HG03457 (cell line): Measurements from ENCODE around the gene FBXW11.
"Not testable (repeated sequence)": the region's sequence is repeated elsewhere in the genome, so short reads cannot be mapped to it uniquely, and the experiment has no call there.

Experiments
- ATAC-seq: cut with Tn5 transposase; IDR thresholded peaks from one replicate; pipeline ENCODE4 v1.9.1; 2021; ENCODE audit warnings: moderate number of reproducible peaks; ENCODE audit not compliant: unreplicated experiment

FBXW11 gene

GRCh38 chr5:172020110-172020786, 13.8 kb upstream of the FBXW11 start:
- ATAC-seq, result not testable (repeated sequence)

- ATAC-seq, result no peak
Measured at GRCh38 chr5:172015346-172015745, 8.9 kb upstream of the FBXW11 start.

- ATAC-seq, result no peak
Measured at GRCh38 chr5:172010278-172010677, 3.8 kb upstream of the FBXW11 start.

GRCh38 chr5:172009536-172010270, 3.3 kb upstream of the FBXW11 start:
- no peak for ATAC-seq

- ATAC-seq, result no peak
Measured at GRCh38 chr5:172008689-172009141, 2.3 kb upstream of the FBXW11 start.

GRCh38 chr5:172008111-172008455, 1.6 kb upstream of the FBXW11 start:
- no peak for ATAC-seq

- ATAC-seq, result no peak
Measured at GRCh38 chr5:172007175-172008110, 1.0 kb upstream of the FBXW11 start.

GRCh38 chr5:172005708-172006320, 624 bp downstream of the FBXW11 start:
- no peak for ATAC-seq

GRCh38 chr5:172004824-172005237, 1.6 kb downstream of the FBXW11 start:
- ATAC-seq, result no peak

- no peak for ATAC-seq
Measured at GRCh38 chr5:172003746-172004145, 2.7 kb downstream of the FBXW11 start.

GRCh38 chr5:172002840-172003512, 3.5 kb downstream of the FBXW11 start:
- no peak for ATAC-seq

- no peak for ATAC-seq
Measured at GRCh38 chr5:172002310-172002709, 4.1 kb downstream of the FBXW11 start.

- ATAC-seq, result no peak
Measured at GRCh38 chr5:171999877-172000276, 6.6 kb downstream of the FBXW11 start.

- ATAC-seq, result no peak
Measured at GRCh38 chr5:171999100-171999499, 7.3 kb downstream of the FBXW11 start.

- no peak for ATAC-seq
Measured at GRCh38 chr5:171997011-171997410, 9.4 kb downstream of the FBXW11 start.

- no peak for ATAC-seq
Measured at GRCh38 chr5:171992813-171993212, 13.6 kb downstream of the FBXW11 start.

- no peak for ATAC-seq
Measured at GRCh38 chr5:171992305-171992704, 14.1 kb downstream of the FBXW11 start.

- ATAC-seq, result no peak
Measured at GRCh38 chr5:171990713-171991015, 15.8 kb downstream of the FBXW11 start.

- ATAC-seq, result no peak
Measured at GRCh38 chr5:171989946-171990712, 16.3 kb downstream of the FBXW11 start.

GRCh38 chr5:171989276-171989675, 17.2 kb downstream of the FBXW11 start:
- peak; percentile 53 for ATAC-seq
